ENCODE results near the gene OR11H1.
"Not testable (repeated sequence)": the region's sequence is repeated elsewhere in the genome, so short reads cannot be mapped to it uniquely, and the experiment has no call there.

OR11H1 gene, protein sequence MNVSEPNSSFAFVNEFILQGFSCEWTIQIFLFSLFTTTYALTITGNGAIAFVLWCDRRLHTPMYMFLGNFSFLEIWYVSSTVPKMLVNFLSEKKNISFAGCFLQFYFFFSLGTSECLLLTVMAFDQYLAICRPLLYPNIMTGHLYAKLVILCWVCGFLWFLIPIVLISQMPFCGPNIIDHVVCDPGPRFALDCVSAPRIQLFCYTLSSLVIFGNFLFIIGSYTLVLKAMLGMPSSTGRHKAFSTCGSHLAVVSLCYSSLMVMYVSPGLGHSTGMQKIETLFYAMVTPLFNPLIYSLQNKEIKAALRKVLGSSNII

DNA sequence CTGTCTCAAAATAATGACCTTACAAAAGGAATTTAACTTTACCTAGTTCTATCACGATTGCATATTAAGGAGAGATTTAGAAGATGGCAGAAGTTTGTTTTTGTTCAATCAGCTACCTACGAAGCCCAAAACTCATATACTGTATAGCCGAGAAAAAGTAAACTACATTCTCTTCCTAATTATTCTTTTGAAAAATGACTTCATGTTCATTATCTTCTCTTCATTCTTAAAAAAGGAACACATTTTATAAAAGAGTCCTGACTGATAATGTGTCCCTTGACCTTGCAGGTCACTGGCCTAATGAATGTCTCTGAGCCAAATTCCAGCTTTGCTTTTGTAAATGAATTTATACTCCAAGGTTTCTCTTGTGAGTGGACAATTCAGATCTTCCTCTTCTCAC, at the start of gene OR11H1:
Gene OR11H1 (plus strand): TSS at position 301 of the 400 bp plus-strand sequence. CDS start 0 bp downstream, at position 301.
- DNase-seq (ENCODE audit: low spot score) = not testable (repeated sequence)

DNA sequence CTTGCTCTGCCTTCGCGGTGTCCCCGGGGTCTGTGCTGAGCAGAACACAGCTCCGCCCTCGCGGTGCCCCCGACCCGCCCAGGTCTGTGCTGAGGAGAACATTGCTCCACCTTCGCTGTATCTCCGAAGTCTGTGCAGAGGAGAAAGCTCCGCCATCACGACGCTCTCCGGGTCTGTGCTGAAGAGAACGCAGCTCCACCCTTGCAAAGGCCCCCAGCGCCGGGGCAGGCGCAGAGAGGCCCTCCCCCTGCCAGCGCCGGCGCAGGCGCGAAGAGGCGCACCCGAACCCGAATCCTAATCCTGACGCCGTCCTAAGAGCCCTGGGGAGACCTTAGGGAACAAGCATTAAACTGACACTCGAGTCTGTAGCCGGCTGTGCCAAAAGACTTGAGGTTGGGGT, 18.0 kb upstream of the OR11H1 start:
- DNase-seq (ENCODE audit: low spot score) = not testable (repeated sequence)

GRCh38 chr22:15515896-15516295, 12.1 kb upstream of the OR11H1 start:
- not testable (repeated sequence) for DNase-seq (ENCODE audit: low spot score)

DNA sequence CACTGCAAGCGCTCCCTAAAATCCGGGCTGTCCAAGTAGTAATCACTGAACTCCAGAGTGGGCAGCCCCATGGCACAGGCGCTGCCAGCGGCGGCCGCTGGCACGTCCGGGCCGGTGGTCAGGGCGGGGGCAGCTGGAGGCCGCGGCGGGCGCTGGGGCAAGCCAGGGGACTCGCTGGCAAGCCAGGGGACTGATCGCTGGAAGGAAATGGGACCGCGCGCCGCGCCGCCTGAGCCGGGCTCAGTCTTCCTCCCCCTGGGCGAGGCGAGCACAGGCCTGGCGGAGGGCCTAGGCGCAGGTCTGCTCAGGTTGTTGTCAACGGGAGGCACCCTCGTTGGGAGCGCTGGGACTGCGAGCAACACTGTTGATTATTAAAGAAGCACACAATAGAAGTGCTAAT, 25.8 kb downstream of the OR11H1 start:
- not testable (repeated sequence) for DNase-seq (ENCODE audit: low spot score)

- DNase-seq (ENCODE audit: low spot score) = not testable (repeated sequence)
These were observed 35.5 kb downstream of the OR11H1 start for GRCh38 chr22:15563461-15563860.

GRCh38 chr22:15565063-15565462, 37.1 kb downstream of the OR11H1 start:
- DNase-seq (ENCODE audit: low spot score) = not testable (repeated sequence)

Measured in LoVo (cell line).